Uterus (tissue), 4 donors: ENCODE data around the gene COL5A1. TPM values are rescaled to one million over a fixed set of nuclear protein-coding genes. Genes with fewer than 3 reads are reported as not detected.

Experiments
- DNase-seq, 2 donors: peaks; one replicate each; pipeline ENCODE4 v3.0.0-alpha.2; 2019 to 2020
- H3K27ac ChIP-seq, 2 donors: fragments of 200-600 bp; sonication (generic); 1 replicate in 1 of 2; 2 replicates in 1 of 2; pipeline ENCODE4 v1.5.1; 2016 to 2018
- H3K27me3 ChIP-seq, 2 donors: fragments of 200-600 bp; sonication (generic); one replicate each; pipeline ENCODE4 v1.5.1; 2018 to 2019; ENCODE audit warnings: control low read depth in 1 of 2
- H3K36me3 ChIP-seq, 2 donors: fragments of 200-600 bp; sonication (generic); one replicate each; pipeline ENCODE4 v1.5.1; 2019; ENCODE audit warnings: control low read depth in 1 of 2
- H3K4me1 ChIP-seq, 2 donors: fragments of 200-600 bp; sonication (generic); one replicate each; pipeline ENCODE4 v1.5.1; 2018 to 2019; ENCODE audit warnings: control low read depth in 1 of 2
- H3K4me3 ChIP-seq, 2 donors: fragments of 200-600 bp; sonication (generic); 1 replicate in 1 of 2; 2 replicates in 1 of 2; pipeline ENCODE4 v1.5.1; 2018 to 2019; ENCODE audit warnings: mild to moderate bottlenecking in 1 of 2
- H3K9me3 ChIP-seq, 2 donors: fragments of 200-600 bp; sonication (generic); one replicate each; pipeline ENCODE4 v1.5.1; 2019; ENCODE audit warnings: control low read depth in 1 of 2
- CTCF ChIP-seq, 4 experiments: fragments of 200-600 bp in 2 of 4; fragments of 450-650 bp in 2 of 4; sonication (generic) in 2 of 4; IDR thresholded peaks; one replicate each; pipeline ENCODE4 v1.5.1; 2016 to 2019; ENCODE audit warnings: antibody characterized with exemption in 4 of 4, mild to moderate bottlenecking in 2 of 4, moderate library complexity in 1 of 4
- POLR2A ChIP-seq, 2 donors: fragments of 450-650 bp; IDR thresholded peaks; one replicate each; pipeline ENCODE4 v1.6.1; 2016; ENCODE audit warnings: antibody characterized with exemption in 2 of 2, mild to moderate bottlenecking in 1 of 2, moderate library complexity in 1 of 2
- intact Hi-C: fragments of 100-400 bp; cut with DNase I; formaldehyde crosslinking; loops from one replicate; pipeline ENCODE4 v1.15.1; 2023; ENCODE audit warnings: low total_unique reads
- total RNA-seq, 4 donors: library from RNA; depleted of rRNA in 3 of 4; stranded (reverse); fragments of >200 nt in 3 of 4; gene quantifications; one replicate each; pipeline versions ENCODE4 v1.1.0 to v1.2.4, GENCODE V29; 2014 to 2023
- donor health status: DM: yes; HTN: yes; CAD: no.

Gene COL5A1
- total RNA-seq, 4 donors from 2014 or later, result 21.2 to 604 (median 129) TPM

- Histone ChIP-seq H3K27me3 (no peaks in the 10 kb centered on the region), H3K4me1 (no peaks in the 10 kb centered on the region), H3K9me3 (no peaks in the 10 kb centered on the region), H3K27ac (no peak overlapping the region), H3K36me3 (no peaks in the 10 kb centered on the region), H3K4me3 (no peak overlapping the region)
- no peak for TF ChIP-seq CTCF (IDR thresholded peaks at IDR 0.05)
- no peak for TF ChIP-seq POLR2A (IDR thresholded peaks at IDR 0.05)
- intact Hi-C loops, result no loop called here
- DNase-seq, result no peak
Observed at GRCh38 chr9:134882204-134882785, 240.7 kb downstream of the COL5A1 start.

GRCh38 chr9:134883040-134883782, 241.6 kb downstream of the COL5A1 start:
- TF ChIP-seq POLR2A (IDR thresholded peaks at IDR 0.05), result no peak
- TF ChIP-seq CTCF (IDR thresholded peaks at IDR 0.05), result no peak
- Histone ChIP-seq H3K9me3 (no peaks in the 10 kb centered on the region), H3K27ac (no peak overlapping the region), H3K36me3 (no peaks in the 10 kb centered on the region), H3K27me3 (no peaks in the 10 kb centered on the region), H3K4me1 (no peaks in the 10 kb centered on the region), H3K4me3 (no peak overlapping the region)
- intact Hi-C loops, result no loop called here
- no peak for DNase-seq

GRCh38 chr9:134884492-134884891, 242.9 kb downstream of the COL5A1 start:
- H3K4me1 ChIP-seq, result no peaks in the 10 kb centered on the region
- no peak overlapping the region for H3K4me3 ChIP-seq
- H3K27ac ChIP-seq, result no peak overlapping the region
- intact Hi-C loops, result no loop called here
- DNase-seq, result no peak
- H3K36me3 ChIP-seq, result no peaks in the 10 kb centered on the region
- no peaks in the 10 kb centered on the region for H3K27me3 ChIP-seq
- no peaks in the 10 kb centered on the region for H3K9me3 ChIP-seq
- TF ChIP-seq CTCF (IDR thresholded peaks at IDR 0.05) (no peak), POLR2A (IDR thresholded peaks at IDR 0.05) (no peak)

GRCh38 chr9:134885001-134885678, 243.5 kb downstream of the COL5A1 start:
- Histone ChIP-seq H3K4me1 (no peaks in the 10 kb centered on the region), H3K27me3 (no peaks in the 10 kb centered on the region), H3K36me3 (no peaks in the 10 kb centered on the region), H3K27ac (no peak overlapping the region), H3K9me3 (no peaks in the 10 kb centered on the region), H3K4me3 (no peak overlapping the region)
- TF ChIP-seq CTCF (IDR thresholded peaks at IDR 0.05) (no peak), POLR2A (IDR thresholded peaks at IDR 0.05) (no peak)
- DNase-seq, result no peak
- intact Hi-C loops, result no loop called here
